OCI-LY1 (cell line): ENCODE measurements around the gene RER1.

Experiments used
- EZH2 ChIP-seq: fragments of 200-600 bp; sonication (generic), shearing (Covaris generic); IDR thresholded peaks from 2 replicates; pipeline ENCODE4 v1.8.0; 2017; ENCODE audit warnings: borderline replicate concordance, mixed run types, mild to moderate bottlenecking, antibody characterized with exemption, low read length, moderate library complexity, mixed read lengths
- TF ChIP-seq, protein P1 (sequence below): fragments of 200-600 bp; sonication (generic), shearing (Covaris generic); IDR thresholded peaks from 2 replicates; pipeline ENCODE4 v1.5.1; 2017; ENCODE audit warnings: mild to moderate bottlenecking, antibody characterized with exemption, low read length, moderate library complexity, mixed read lengths

DNA sequence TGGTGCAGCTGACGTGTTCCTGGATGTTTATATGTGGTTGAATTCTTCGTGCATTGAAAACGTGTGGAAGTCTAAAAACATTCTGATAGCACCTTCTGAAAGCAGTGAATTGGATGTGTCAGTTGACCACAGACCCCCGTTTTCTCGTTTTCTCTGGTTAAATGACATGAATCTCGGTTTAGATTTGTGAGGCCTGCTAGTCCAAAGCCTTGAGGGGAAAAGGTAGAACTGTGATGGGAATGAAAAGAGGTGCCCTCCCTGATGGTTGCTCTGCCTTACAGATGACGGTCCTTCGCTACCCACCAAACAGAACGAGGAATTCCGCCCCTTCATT, 8.9 kb downstream of the RER1 start:
- TF ChIP-seq, protein P1, sequence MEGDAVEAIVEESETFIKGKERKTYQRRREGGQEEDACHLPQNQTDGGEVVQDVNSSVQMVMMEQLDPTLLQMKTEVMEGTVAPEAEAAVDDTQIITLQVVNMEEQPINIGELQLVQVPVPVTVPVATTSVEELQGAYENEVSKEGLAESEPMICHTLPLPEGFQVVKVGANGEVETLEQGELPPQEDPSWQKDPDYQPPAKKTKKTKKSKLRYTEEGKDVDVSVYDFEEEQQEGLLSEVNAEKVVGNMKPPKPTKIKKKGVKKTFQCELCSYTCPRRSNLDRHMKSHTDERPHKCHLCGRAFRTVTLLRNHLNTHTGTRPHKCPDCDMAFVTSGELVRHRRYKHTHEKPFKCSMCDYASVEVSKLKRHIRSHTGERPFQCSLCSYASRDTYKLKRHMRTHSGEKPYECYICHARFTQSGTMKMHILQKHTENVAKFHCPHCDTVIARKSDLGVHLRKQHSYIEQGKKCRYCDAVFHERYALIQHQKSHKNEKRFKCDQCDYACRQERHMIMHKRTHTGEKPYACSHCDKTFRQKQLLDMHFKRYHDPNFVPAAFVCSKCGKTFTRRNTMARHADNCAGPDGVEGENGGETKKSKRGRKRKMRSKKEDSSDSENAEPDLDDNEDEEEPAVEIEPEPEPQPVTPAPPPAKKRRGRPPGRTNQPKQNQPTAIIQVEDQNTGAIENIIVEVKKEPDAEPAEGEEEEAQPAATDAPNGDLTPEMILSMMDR: no peak
- TF ChIP-seq EZH2: no peak
